HEK293 (cell line): ENCODE data around the gene HMGXB3.

Source experiments
- CTCF ChIA-PET: fragments of 350-600 bp; formaldehyde crosslinking; extraction: SDS; loops from one replicate; lab custom pipeline; 2021; ENCODE audit warnings: antibody characterized with exemption; lab: Yijun Ruan, JAX
- POLR2A ChIA-PET: fragments of 300-600 bp; formaldehyde crosslinking; extraction: SDS; loops from one replicate; lab custom pipeline; 2020; ENCODE audit warnings: antibody characterized with exemption, inconsistent platforms; lab: Yijun Ruan, JAX
- H3K27ac ChIP-seq: fragments of 200-500 bp; sonication (Bioruptor generic); 2 replicates; pipeline ENCODE4 v1.5.1; 2014; ENCODE audit warnings: low read depth, low read length, control low read depth, inconsistent platforms; ENCODE audit errors: extremely low read depth
- H3K36me3 ChIP-seq, 2 experiments: fragments of 200-500 bp in 1 of 2; sonication (Bioruptor generic) in 1 of 2; 1 replicate in 1 of 2; 2 replicates in 1 of 2; pipeline ENCODE4 v1.5.1; 2014 to 2017; ENCODE audit warnings: inconsistent platforms in 2 of 2, low read length in 2 of 2; ENCODE audit not compliant: control insufficient read depth in 2 of 2, insufficient read depth in 1 of 2
- H3K4me1 ChIP-seq: fragments of 200-500 bp; sonication (Bioruptor generic); 2 replicates; pipeline ENCODE4 v1.5.1; 2014; ENCODE audit warnings: mild to moderate bottlenecking, low read length, inconsistent platforms; ENCODE audit not compliant: control insufficient read depth, insufficient read depth
- H3K4me3 ChIP-seq: 2 replicates; pipeline ENCODE4 v1.5.1; 2011; ENCODE audit warnings: low read depth, mild to moderate bottlenecking, control low read depth, low read length, moderate library complexity
- H3K9me3 ChIP-seq: fragments of 200-500 bp; sonication (Bioruptor generic); 2 replicates; pipeline ENCODE4 v1.5.1; 2014; ENCODE audit warnings: low read depth, low read length, inconsistent platforms; ENCODE audit not compliant: control insufficient read depth, insufficient read depth
- GLIS1 ChIP-seq: fragments of 450-650 bp; formaldehyde crosslinking; IDR thresholded peaks from 2 replicates; pipeline ENCODE4 v1.5.1; 2016; ENCODE audit warnings: missing biosample characterization, missing genetic modification characterization
- YY1 ChIP-seq: fragments of 450-650 bp; formaldehyde crosslinking; IDR thresholded peaks from 2 replicates; pipeline ENCODE4 v1.5.1; 2018; ENCODE audit warnings: missing biosample characterization, missing genetic modification characterization
- ZNF19 ChIP-seq: fragments of 450-650 bp; formaldehyde crosslinking; IDR thresholded peaks from 2 replicates; pipeline ENCODE4; 2016; ENCODE audit warnings: missing biosample characterization, missing genetic modification characterization, low read depth
- ZNF202 ChIP-seq: fragments of 450-650 bp; formaldehyde crosslinking; IDR thresholded peaks from 2 replicates; pipeline ENCODE4 v1.5.1; 2016; ENCODE audit warnings: missing biosample characterization, missing genetic modification characterization, borderline replicate concordance
- ZNF23 ChIP-seq: fragments of 450-650 bp; formaldehyde crosslinking; IDR thresholded peaks from 2 replicates; pipeline ENCODE4 v1.5.1; 2016; ENCODE audit warnings: missing biosample characterization, missing genetic modification characterization, borderline replicate concordance
- ZNF341 ChIP-seq: fragments of 450-650 bp; formaldehyde crosslinking; IDR thresholded peaks from 2 replicates; pipeline ENCODE4; 2016; ENCODE audit warnings: low read depth, missing biosample characterization, missing genetic modification characterization
- ZNF362 ChIP-seq: fragments of 450-650 bp; formaldehyde crosslinking; IDR thresholded peaks from 2 replicates; pipeline ENCODE4 v1.5.1; 2016; ENCODE audit warnings: missing biosample characterization, missing genetic modification characterization
- ZNF513 ChIP-seq: fragments of 450-650 bp; IDR thresholded peaks from 2 replicates; pipeline ENCODE4 v1.5.1; 2018; ENCODE audit warnings: missing biosample characterization, missing genetic modification characterization
- ZNF629 ChIP-seq: fragments of 450-650 bp; formaldehyde crosslinking; IDR thresholded peaks from 2 replicates; pipeline ENCODE4 v1.5.1; 2017; ENCODE audit warnings: missing biosample characterization, missing genetic modification characterization
- ZNF768 ChIP-seq: fragments of 450-650 bp; formaldehyde crosslinking; IDR thresholded peaks from 2 replicates; pipeline ENCODE4 v1.5.1; 2018; ENCODE audit warnings: missing biosample characterization, mild to moderate bottlenecking, missing genetic modification characterization
- ZNF837 ChIP-seq: fragments of 450-650 bp; formaldehyde crosslinking; IDR thresholded peaks from 2 replicates; pipeline ENCODE4 v1.5.1; 2016; ENCODE audit warnings: missing biosample characterization, missing genetic modification characterization
- ZSCAN16 ChIP-seq: fragments of 450-650 bp; formaldehyde crosslinking; IDR thresholded peaks from 2 replicates; pipeline ENCODE4 v1.5.1; 2016; ENCODE audit warnings: missing biosample characterization, missing genetic modification characterization
- TF ChIP-seq, protein P1 (sequence below): IDR thresholded peaks from 2 replicates; pipeline ENCODE4 v1.6.1; 2011; ENCODE audit warnings: mild to moderate bottlenecking, low read depth, low read length, borderline replicate concordance
- TF ChIP-seq, protein P2 (sequence below): fragments of 450-650 bp; formaldehyde crosslinking; IDR thresholded peaks from 2 replicates; pipeline ENCODE4 v1.5.1; 2017; ENCODE audit warnings: missing biosample characterization, missing genetic modification characterization

HMGXB3 gene

DNA sequence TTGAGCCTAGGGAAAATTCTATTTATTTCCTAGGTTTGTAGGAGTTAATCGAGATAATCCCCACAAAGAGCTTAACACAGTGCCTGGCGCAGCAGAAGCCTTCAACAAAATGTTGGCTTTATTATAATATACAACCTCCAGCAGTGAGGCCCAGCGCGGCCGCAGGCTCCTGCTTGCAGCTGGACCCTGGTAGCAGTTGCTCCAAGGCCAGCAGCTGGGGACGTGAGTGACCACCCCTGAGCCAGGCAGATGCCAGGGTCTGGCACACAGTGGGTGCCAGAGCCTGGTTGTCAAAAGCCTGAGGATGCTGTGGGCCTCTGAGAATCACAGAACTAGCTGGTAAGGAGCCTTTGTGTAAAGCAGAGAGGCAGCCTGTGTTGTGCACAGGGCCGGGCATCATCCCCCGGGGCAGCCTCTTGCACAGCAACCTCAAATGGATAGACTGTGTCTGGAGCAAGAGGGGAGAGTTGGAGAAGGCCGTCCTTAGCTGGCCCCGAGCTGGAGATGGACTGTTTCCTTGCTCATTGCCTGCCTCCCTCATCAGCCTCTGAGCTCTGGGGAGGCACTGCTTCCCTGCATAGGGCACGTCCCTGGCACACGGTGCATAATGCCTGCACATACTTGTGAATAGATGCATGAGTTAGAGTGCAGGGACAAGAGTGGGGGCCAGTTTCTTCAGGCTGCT is 68.6 kb downstream of the HMGXB3 start (continued):
- TF ChIP-seq, protein P1, sequence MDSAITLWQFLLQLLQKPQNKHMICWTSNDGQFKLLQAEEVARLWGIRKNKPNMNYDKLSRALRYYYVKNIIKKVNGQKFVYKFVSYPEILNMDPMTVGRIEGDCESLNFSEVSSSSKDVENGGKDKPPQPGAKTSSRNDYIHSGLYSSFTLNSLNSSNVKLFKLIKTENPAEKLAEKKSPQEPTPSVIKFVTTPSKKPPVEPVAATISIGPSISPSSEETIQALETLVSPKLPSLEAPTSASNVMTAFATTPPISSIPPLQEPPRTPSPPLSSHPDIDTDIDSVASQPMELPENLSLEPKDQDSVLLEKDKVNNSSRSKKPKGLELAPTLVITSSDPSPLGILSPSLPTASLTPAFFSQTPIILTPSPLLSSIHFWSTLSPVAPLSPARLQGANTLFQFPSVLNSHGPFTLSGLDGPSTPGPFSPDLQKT: no peak
- TF ChIP-seq ZNF341: no peak
- TF ChIP-seq, protein P2, sequence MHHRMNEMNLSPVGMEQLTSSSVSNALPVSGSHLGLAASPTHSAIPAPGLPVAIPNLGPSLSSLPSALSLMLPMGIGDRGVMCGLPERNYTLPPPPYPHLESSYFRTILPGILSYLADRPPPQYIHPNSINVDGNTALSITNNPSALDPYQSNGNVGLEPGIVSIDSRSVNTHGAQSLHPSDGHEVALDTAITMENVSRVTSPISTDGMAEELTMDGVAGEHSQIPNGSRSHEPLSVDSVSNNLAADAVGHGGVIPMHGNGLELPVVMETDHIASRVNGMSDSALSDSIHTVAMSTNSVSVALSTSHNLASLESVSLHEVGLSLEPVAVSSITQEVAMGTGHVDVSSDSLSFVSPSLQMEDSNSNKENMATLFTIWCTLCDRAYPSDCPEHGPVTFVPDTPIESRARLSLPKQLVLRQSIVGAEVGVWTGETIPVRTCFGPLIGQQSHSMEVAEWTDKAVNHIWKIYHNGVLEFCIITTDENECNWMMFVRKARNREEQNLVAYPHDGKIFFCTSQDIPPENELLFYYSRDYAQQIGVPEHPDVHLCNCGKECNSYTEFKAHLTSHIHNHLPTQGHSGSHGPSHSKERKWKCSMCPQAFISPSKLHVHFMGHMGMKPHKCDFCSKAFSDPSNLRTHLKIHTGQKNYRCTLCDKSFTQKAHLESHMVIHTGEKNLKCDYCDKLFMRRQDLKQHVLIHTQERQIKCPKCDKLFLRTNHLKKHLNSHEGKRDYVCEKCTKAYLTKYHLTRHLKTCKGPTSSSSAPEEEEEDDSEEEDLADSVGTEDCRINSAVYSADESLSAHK (tag by site-specific recombination): no peak
- no peak for TF ChIP-seq GLIS1

GRCh38 chr5:150069672-150070627 is 69.4 kb downstream of the HMGXB3 start:
- TF ChIP-seq ZNF202 (tag by site-specific recombination): no peak
- no peak for TF ChIP-seq ZNF837 (tag by site-specific recombination)
- no peak for TF ChIP-seq YY1 (tag by site-specific recombination)
- TF ChIP-seq ZNF362 (tag by site-specific recombination): no peak
- TF ChIP-seq ZNF23: no peak
- TF ChIP-seq ZSCAN16 (tag by site-specific recombination): no peak
- TF ChIP-seq ZNF629 (tag by site-specific recombination): no peak
- no peak for TF ChIP-seq ZNF19 (tag by site-specific recombination)
- no peaks in the 10 kb centered on the region for H3K4me1 ChIP-seq
- no peaks in the 10 kb centered on the region for H3K9me3 ChIP-seq
- H3K36me3 ChIP-seq: no peaks in the 10 kb centered on the region
- H3K27ac ChIP-seq: no peak overlapping the region
- CTCF ChIA-PET: interaction anchor here (1.1 kb wide), 1 partner anchor 108 kb away, joined by 3 read pairs; no protein-coding TSS in a partner anchor
- H3K4me3 ChIP-seq: no peak overlapping the region
- POLR2A ChIA-PET: no interaction called here

GRCh38 chr5:150070821-150071220 is 70.3 kb downstream of the HMGXB3 start:
- POLR2A ChIA-PET: no interaction called here
- no peaks in the 10 kb centered on the region for H3K36me3 ChIP-seq

More at GRCh38 chr5:150070821-150071220, 70.3 kb downstream of the HMGXB3 start:
- Histone ChIP-seq H3K4me3 (no peak overlapping the region), H3K27ac (no peak overlapping the region), H3K9me3 (no peaks in the 10 kb centered on the region), H3K4me1 (no peaks in the 10 kb centered on the region)
- CTCF ChIA-PET: no interaction called here
- no peak for TF ChIP-seq ZNF513 (tag by site-specific recombination)
- peak; percentile 80; the same call in 1 of the 2 replicates for TF ChIP-seq ZNF768
